ENCODE measurements around the gene TNFAIP8.
"Not testable (repeated sequence)": the region's sequence is repeated elsewhere in the genome, so short reads cannot be mapped to it uniquely, and the experiment has no call there.

TNFAIP8 gene

DNA sequence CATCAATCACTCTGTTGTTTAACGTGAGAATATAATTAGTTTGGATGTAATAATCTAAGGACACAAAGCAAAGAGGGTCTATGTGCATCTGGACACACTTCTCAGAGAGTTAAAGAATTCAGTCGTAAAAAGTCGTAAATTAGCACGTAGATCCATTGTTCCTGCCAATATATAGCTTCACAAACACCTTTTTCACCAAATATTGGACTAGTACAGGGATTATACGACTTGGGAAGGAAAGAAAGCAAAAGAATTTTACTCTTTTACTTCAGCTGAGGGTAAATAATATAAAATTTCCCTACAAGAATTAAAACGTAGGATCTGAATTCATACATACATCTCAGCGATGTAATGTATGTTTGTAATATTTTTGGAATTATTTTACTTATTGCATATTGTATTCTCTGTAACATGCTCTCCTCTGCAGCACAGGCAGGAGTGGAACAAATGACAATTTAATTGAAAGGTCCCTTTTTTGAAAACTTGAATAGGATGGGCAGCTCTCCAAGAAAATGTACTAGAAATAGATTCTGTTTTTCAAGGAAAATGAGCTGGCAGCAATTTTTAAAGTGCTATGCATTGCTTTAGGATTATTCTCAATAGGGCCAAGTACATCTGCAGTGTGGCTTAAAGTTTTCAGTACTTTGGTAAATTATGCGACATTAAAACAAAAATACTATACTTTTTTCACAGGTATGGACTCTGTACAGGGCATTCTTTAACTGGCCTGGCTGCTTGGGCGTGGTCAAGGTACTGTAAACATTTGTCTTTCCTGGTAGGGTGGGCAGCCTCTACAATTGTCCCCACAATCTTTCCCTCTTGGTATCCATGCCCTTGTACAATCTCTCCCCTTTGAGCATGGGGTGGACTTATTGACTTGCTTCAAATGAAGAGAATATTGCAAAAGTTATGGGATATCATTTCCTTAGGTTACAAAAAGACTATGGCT is 56.7 kb downstream of the TNFAIP8 start:
- in situ Hi-C loops (cut with HindIII; ENCODE audit: low sequenced_read_pairs), result loop anchor here (5.0 kb wide), 1 partner anchor 75 kb away; no protein-coding TSS in a partner anchor

DNA sequence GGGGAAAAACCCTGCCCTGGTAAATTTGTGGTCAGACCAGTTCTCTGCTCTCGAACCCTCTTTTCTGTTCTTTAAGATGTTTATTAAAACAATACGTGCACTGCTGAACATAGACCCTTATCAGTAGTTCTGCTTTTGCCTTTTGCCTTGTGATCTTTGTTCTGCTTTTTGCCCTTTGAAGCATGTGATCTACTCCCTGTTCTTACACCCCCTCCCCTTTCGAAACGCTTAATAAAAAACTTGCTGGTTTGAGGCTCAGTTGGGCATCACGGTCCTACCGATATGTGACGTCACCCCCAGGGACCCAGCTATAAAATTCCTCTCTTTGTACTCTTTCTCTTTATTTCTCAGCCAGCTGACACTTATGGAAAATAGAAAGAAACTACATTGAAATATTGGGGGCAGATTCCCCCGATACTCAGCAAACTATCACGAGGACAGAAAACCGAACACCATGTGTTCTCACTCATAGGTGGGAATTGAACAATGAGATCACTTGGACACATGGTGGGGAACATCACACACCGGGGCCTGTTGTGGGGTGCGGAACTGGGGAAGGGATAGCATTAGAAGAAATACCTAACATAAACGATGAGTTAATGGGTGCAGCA is 58.4 kb downstream of the TNFAIP8 start:
- in situ Hi-C loops (cut with HindIII; ENCODE audit: low sequenced_read_pairs), result loop anchor here (5.0 kb wide), 1 partner anchor 77 kb away; no protein-coding TSS in a partner anchor

DNA sequence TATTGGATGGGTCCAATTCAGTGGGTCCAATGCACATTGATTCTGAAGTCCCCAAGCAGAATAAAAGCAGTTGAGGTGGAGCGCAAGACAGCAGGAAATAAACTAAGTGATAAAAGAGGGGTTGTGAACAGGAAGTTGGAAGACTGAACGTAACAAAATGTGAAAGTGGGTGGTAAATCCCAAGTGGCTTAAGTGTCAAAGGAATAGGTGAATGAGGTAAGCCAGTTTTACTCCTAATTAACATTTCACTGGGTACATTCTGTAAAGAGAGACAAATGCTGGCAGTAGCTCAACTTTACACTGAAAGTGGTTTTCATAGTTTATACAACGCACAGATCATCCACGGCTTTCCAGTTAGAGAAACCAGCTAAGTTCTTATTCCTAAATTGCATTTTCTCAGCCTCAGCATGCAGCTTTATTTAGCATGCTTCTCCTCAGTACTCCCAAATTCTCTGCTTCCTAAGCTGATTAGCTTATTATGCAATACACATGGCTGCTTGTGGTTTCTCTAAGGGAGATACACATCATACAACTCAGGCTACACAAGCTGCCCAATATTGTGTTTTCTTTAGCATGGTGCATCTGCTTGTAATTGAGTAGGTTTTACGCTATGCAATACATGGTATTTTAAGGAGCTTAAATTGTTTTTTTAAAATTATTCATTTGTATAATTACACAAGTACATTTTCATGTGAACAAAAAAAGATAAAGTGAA is 62.2 kb downstream of the TNFAIP8 start:
- in situ Hi-C loops (cut with HindIII; ENCODE audit: low sequenced_read_pairs), result no loop called here

DNA sequence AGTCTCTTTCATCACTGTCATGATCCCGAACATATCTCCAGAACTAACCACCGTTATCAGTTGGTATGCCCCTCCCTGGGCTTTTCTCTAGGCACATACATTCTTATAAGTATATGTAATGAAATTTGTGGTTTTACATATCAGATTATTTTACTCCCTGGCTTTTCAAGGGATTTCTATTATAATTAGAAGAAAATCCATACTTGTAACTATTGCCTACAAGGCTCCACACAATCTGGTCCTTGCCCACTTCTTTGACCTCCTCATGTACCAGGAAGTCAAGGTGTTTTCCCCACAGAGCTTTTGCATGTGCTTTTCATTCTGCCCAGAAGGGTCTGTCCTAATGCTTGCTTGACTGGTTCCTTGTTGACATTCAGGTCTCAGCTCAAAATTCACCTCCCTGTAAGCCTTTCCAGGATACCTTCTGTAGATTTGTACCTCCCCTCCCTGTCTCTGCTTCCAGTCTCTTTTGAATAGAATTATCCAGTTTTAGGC is 62.8 kb downstream of the TNFAIP8 start:
- in situ Hi-C loops (cut with HindIII; ENCODE audit: low sequenced_read_pairs), result no loop called here

DNA sequence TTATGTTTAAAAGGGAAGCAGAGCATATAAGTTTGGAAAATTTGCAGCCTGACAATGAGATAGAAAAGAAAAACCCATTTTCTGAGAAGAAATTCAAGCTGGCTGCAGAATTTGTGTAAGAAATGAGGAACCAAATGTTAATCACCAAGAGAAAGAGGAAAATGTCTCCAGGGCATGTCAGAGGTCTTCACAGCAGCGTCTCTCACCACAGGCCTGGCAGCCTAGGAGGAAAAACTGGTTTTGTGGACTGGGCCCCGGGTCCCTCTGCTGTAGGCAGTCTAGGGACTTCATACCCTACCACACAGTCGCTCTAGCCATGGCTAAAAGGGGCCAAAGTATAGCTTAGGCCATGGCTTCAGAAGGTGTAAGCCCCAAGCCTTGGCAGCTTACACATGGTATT is 64.3 kb downstream of the TNFAIP8 start:
- in situ Hi-C loops (cut with HindIII; ENCODE audit: low sequenced_read_pairs), result no loop called here

DNA sequence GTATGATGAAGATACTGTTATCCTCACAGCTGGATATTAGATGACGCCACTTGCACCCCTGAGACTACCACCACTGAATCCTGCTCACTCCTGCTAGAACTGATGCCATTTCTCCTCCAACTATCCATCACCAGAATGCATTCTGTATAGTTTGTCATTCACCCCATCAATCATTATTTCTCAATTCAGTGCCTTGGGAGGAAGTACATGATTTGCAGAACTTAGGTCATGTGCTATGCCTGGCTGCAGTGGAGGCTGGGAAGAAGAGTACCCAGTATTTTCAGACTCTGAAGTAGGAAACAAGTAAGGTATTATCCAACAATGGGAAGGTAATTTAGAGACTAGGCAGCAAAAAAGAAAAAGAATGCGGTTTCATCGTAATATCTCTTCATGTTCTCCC is 70.2 kb downstream of the TNFAIP8 start:
- in situ Hi-C loops (cut with HindIII; ENCODE audit: low sequenced_read_pairs), result no loop called here

DNA sequence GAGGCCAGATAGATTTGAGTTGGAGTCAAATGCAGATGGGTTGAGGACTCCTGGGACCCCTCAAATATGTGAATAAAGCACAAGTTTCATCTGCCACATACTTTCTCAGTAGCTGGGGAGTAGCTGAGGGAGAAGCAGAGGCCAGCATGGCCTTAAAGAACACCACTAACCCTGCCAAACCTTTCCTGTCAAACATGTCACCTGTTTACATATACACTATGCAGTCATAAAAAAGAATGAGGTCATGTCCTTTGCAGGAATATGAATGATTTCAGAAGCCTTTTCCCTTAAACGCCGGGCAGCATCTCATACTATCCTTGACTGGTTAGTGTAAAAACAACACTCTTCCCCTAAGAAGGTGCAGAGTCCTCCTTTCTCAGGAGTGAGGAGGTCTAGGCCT is 71.2 kb downstream of the TNFAIP8 start:
- in situ Hi-C loops (cut with HindIII; ENCODE audit: low sequenced_read_pairs), result no loop called here

DNA sequence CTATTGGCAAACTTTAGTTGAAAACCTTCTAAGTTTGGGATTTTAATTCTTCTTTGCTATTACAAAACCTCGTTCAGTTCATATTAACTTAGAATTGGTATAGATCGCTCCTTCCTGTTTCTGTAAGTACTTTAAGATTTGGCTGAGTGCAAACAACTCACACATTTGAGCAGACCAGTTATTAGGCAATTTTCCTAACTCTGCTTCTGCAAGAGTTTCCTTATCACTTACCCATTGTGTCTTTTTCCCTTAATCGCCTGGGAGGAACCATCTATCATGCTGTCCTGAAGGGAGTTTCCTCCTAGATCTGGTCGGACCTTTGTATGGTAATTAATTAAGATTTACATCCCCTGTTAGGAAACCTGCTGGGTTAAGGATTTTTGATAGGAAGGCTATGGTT is 71.8 kb downstream of the TNFAIP8 start:
- in situ Hi-C loops (cut with HindIII; ENCODE audit: low sequenced_read_pairs), result not testable (repeated sequence)

DNA sequence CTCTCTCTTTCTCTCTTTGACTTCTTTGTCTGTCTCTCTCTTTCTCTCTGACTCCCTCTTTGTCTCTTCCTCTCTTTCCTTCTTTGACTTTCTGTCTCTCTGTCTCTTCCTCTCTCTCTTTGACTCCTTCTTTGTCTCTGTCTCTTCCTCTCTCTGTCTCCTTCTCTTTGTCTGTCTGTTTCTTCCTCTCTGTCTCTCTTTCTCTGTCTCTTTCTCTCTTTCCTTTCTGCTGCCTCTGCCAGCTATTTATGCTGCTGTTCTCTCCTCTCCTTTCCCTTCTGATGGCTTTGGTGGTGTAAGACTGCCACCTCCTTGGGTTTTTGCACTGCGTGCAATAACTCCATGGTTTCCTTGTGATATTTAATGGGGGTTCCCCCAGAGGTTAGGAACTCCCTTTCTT is 72.3 kb downstream of the TNFAIP8 start:
- in situ Hi-C loops (cut with HindIII; ENCODE audit: low sequenced_read_pairs), result not testable (repeated sequence)

DNA sequence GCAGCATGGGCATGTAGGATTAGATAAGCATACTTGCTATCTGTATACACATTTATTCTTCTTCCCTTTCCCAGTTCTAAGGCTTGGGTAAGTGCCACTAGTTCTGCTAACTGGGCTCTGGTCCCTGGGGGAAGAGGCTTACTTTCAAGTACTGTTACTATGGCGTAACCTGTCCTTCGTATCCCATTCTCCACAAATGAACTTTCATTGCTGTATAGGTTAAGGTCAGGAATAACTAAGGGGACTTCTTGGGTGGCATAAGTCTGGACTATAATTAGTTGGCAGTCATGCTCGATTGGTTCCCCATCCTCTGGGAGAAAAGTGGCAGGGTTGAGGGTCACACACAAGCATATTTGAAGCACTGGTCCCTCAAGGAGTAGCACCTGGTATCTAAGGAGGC is 72.8 kb downstream of the TNFAIP8 start:
- in situ Hi-C loops (cut with HindIII; ENCODE audit: low sequenced_read_pairs), result not testable (repeated sequence)

DNA sequence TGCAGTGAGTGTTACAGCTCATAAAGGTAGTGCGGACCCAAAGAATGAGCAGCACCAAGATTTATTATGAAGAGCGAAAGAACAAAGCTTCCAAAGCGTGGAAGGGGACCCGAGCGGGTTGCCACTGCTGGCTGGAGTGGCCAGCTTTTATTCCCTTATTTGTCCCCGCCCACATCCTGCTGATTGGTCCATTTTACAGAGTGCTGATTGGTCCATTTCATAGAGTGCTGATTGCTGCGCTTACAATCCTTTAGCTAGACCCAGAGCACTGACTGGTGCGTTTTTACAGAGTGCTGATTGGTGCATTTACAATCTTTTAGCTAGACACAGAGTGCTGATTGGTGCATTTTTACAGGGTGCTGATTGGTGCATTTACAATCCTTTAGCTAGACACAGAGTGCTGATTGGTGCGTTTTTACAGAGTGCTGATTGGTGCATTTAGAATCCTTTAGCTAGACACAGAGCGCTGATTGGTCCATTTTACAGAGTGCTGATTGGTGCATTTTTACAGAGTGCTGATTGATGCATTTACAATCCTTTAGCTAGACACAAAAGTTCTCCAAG is 76.9 kb downstream of the TNFAIP8 start:
- in situ Hi-C loops (cut with HindIII; ENCODE audit: low sequenced_read_pairs), result not testable (repeated sequence)

DNA sequence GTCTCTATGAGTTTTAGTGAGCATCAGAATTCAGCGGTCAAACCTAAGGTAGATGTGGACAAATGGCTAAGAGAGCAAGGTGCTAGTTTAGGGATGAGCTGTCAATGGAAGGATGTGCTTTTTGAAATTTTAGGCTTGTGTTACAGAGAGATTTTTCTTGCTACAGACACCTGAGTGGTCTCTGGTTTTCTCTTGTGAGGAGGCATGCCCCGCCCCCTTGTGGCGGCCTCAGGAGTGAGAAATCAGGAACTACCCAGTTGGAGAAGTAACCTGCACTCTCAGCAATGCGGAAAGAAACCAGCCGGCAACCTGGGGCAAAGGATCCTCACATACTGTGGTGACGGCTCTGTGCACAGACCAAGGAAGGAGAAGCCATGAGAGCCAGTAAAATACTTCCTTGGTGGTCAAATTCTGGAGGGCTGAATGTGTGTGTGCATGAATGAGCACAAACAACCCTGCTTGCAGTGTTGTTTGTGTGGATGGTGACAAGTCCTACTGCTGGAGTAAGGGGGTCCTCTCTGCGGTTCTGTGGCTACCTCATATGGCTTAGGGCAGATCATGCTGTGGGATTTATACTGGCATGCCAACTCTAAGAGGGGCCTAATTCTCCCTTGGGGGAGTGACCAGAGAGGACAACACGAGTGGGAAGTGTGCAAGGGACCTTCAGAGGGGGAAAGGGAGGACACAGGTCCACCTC is 79.8 kb downstream of the TNFAIP8 start:
- in situ Hi-C loops (cut with HindIII; ENCODE audit: low sequenced_read_pairs), result no loop called here

DNA sequence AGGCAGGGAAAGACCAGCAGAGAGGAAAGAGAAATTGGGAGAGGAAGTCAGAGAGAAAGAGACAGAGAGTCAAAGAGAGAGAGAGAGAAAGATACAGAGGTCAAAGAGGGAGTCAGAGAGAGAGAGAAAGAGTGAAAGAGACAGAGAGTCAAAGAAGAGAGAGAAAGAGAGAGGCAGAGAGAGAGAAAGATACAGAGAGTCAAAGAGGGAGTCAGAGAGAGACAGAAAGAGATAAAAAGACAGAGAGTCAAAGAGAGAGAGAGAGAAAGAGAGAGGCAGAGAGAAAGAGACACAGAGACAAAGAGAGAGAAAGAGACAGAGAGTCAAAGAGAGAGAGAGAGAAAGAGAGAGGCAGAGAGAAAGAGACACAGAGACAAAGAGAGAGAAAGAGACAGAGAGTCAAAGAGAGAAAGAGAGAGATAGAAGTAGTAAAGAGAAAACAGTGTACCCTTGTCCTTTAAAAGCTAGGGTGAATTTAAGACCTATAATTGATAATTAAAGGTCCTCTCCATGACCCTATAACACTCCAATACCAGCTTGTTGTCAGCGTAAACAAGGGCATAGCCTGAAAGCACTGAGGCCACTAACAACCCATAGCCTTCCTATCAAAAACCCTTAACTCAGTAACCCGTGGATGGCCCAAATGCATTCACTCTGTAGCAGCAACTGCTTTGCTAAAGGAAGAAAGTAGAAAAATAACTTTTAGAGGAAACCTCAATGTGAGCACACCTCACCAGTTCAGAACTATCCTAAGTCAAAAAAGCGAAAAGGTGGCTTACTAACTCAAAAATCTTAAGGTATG is 82.2 kb downstream of the TNFAIP8 start:
- in situ Hi-C loops (cut with HindIII; ENCODE audit: low sequenced_read_pairs), result not testable (repeated sequence)

DNA sequence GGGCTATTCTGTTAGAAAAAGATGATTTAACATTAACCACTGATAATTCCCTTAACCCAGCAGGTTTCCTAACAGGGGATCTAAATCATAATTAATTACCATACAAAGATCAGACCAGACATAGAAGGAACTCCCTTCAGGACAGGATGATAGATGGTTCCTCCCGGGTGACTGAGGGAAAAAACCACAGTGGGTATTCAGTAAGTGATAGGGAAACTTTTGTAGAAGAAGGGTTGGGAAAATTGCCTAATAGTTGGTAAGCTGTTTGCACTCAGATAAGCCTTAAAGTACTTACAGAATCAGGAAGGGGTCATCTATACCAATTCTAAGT is 82.7 kb downstream of the TNFAIP8 start:
- in situ Hi-C loops (cut with HindIII; ENCODE audit: low sequenced_read_pairs), result not testable (repeated sequence)

DNA sequence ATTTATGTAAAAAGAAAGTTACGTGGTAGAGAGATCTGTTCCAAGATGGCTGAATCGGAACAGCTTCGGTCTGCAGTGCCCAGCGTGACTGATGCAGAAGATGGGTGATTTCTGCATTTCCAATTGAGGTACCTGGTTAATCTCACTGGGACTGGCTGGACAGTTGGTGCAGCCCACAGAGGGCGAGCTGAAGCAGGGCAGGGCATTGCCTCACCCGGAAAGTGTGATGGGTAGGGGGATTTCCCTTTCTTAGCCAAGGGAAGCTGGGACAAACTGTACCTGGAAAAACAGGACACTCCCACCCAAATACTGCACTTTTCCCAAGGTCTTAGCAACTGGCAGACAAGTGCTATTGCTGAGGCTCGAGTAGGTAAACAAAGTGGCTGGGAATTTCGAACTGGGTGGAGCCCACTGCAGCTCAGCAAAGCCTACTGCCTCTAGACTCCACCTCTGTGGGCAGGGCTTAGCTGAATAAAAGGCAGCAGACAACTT is 83.4 kb downstream of the TNFAIP8 start:
- in situ Hi-C loops (cut with HindIII; ENCODE audit: low sequenced_read_pairs), result no loop called here

DNA sequence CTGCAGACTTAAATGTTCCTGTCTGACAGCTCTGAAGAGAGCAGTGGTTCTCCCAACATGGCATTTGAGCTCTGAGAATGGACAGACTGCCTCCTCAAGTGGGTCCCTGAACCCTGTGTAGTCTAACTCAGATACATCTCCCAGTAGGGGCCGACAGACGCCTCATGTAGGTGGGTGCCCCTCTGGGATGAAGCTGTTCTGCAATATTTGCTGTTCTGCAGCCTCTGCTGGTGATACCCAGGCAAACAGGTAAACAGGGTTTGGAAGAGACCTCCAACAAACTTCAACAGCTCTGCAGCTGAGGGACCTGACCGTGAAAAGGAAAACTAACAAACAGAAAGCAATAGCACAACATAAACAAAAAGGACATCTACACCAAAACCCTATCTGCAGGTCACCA is 83.8 kb downstream of the TNFAIP8 start:
- in situ Hi-C loops (cut with HindIII; ENCODE audit: low sequenced_read_pairs), result not testable (repeated sequence)

DNA sequence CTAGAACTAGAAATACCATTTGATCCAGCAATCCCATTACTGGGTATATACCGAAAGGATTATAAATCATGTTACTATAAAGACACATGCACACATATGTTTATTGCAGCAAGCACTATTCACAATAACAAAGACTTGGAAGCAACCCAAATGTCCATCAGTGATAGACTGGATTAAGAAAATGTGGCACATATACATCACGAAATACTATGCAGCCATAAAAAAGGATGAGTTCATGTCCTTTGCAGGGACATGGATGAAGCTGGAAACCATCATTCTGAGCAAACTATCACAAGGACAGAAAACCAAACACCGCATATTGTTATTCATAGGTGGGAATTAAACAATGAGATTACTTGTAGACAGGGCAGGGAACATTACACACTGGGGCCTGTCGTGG is 88.8 kb downstream of the TNFAIP8 start:
- in situ Hi-C loops (cut with HindIII; ENCODE audit: low sequenced_read_pairs), result not testable (repeated sequence)

DNA sequence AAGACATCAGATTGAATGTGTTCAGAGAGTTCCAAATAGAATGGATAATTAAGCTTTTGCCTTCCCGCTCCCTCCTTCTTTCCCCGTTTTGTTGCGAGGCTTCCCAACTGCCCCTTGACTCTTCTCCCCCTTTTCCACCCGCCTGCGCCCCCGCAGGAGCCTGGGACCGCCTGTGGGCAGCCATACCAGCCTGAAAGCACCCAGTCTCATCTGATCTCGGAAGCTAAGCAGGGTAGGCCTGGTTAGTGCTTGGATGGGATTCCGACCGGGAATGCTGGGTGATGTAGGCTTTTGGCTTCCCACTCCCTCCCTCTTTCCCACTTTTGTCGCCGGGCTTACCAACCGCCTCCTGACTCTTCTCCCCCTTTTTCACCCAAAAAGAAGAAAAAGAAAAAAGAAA is 89.7 kb downstream of the TNFAIP8 start:
- in situ Hi-C loops (cut with HindIII; ENCODE audit: low sequenced_read_pairs), result no loop called here

All from endothelial cell of hepatic sinusoid (primary cell).